Common myeloid progenitor, CD34-positive (primary cell): ENCODE measurements around the gene CYP3A5.
"Not testable (repeated sequence)": the region's sequence is repeated elsewhere in the genome, so short reads cannot be mapped to it uniquely, and the experiment has no call there.

Experiments used
- CTCF ChIA-PET: fragments of 350-600 bp; sonication (Branson Sonifier 250); formaldehyde crosslinking; loops from one replicate; lab custom pipeline; 2021; ENCODE audit warnings: antibody characterized with exemption; lab: Charles Lee
- POLR2A ChIA-PET: fragments of 350-600 bp; sonication (Branson Sonifier 250); formaldehyde crosslinking; loops from one replicate; lab custom pipeline; 2021; ENCODE audit warnings: antibody characterized with exemption; lab: Charles Lee
- DNase-seq, 3 donors: peaks; one replicate each; pipeline versions ENCODE4 v3.0.0 to v3.0.0-alpha.2; 2013
- H3K27ac ChIP-seq, 2 experiments: 1 replicate in 1 of 2; 2 replicates in 1 of 2; pipeline ENCODE4 v1.7.0; 2013; ENCODE audit warnings: inconsistent platforms in 2 of 2, low read length in 2 of 2, mild to moderate bottlenecking in 2 of 2, low read depth in 1 of 2, moderate library complexity in 1 of 2; ENCODE audit not compliant: severe bottlenecking in 2 of 2, insufficient read depth in 1 of 2, poor library complexity in 1 of 2
- H3K27me3 ChIP-seq, 5 experiments: replicated peaks in 2 of 5; 1 replicate in 3 of 5; 2 replicates in 2 of 5; pipeline versions ENCODE4 v1.6.1 to v1.7.0; 2013; ENCODE audit warnings: low read length in 4 of 5, mild to moderate bottlenecking in 2 of 5, moderate library complexity in 2 of 5, inconsistent platforms in 1 of 5; ENCODE audit not compliant: insufficient read depth in 5 of 5, control insufficient read depth in 4 of 5
- H3K36me3 ChIP-seq, 4 experiments: 1 replicate in 2 of 4; 2 replicates in 2 of 4; pipeline versions ENCODE4 v1.6.1 to v1.7.0; 2013; ENCODE audit warnings: low read length in 3 of 4, control low read depth in 1 of 4, mild to moderate bottlenecking in 1 of 4; ENCODE audit not compliant: control insufficient read depth in 4 of 4, insufficient read depth in 4 of 4
- H3K4me1 ChIP-seq, 4 experiments: 1 replicate in 3 of 4; 2 replicates in 1 of 4; pipeline versions ENCODE4 v1.6.1 to v1.7.1; 2013; ENCODE audit warnings: low read length in 3 of 4, mild to moderate bottlenecking in 3 of 4, control low read depth in 1 of 4, inconsistent platforms in 1 of 4, moderate library complexity in 1 of 4; ENCODE audit not compliant: control insufficient read depth in 4 of 4, insufficient read depth in 4 of 4; ENCODE audit errors: control extremely low read depth in 1 of 4
- H3K4me3 ChIP-seq, 7 experiments: 1 replicate in 4 of 7; 2 replicates in 3 of 7; pipeline versions ENCODE4 v1.5.1 to v1.7.0; 2013; ENCODE audit warnings: mild to moderate bottlenecking in 7 of 7, low read length in 6 of 7, moderate library complexity in 6 of 7, inconsistent platforms in 2 of 7, low read depth in 2 of 7, control low read depth in 1 of 7; ENCODE audit not compliant: insufficient read depth in 4 of 7, control insufficient read depth in 1 of 7; ENCODE audit errors: extremely low read depth in 1 of 7
- H3K9me3 ChIP-seq, 5 experiments: 1 replicate in 4 of 5; 2 replicates in 1 of 5; pipeline versions ENCODE4 v1.6.1 to v1.7.1; 2013; ENCODE audit warnings: low read length in 4 of 5, mild to moderate bottlenecking in 2 of 5, inconsistent platforms in 1 of 5, low read depth in 1 of 5, moderate library complexity in 1 of 5; ENCODE audit not compliant: control insufficient read depth in 4 of 5, insufficient read depth in 2 of 5; ENCODE audit errors: control extremely low read depth in 1 of 5
- WGBS: methylation state at CpG from one replicate; pipeline ENCODE4 v1.1.5; 2013; ENCODE audit not compliant: insufficient coverage; 5-methylcytosine and 5-hydroxymethylcytosine counted together

The CYP3A5 gene

GRCh38 chr7:99685871-99686608, 6.2 kb upstream of the CYP3A5 start:
- CTCF ChIA-PET, H3K36me3 ChIP-seq, POLR2A ChIA-PET, H3K4me1 ChIP-seq, H3K27ac ChIP-seq, DNase-seq, H3K4me3 ChIP-seq, H3K27me3 ChIP-seq: not testable (repeated sequence)
- WGBS, result 96% methylated on average over 12 of the region's 14 CpGs
- H3K9me3 ChIP-seq, result peaks cover 0 to 21% (median 0%) of the 10 kb centered on the region in 5 experiments

DNA sequence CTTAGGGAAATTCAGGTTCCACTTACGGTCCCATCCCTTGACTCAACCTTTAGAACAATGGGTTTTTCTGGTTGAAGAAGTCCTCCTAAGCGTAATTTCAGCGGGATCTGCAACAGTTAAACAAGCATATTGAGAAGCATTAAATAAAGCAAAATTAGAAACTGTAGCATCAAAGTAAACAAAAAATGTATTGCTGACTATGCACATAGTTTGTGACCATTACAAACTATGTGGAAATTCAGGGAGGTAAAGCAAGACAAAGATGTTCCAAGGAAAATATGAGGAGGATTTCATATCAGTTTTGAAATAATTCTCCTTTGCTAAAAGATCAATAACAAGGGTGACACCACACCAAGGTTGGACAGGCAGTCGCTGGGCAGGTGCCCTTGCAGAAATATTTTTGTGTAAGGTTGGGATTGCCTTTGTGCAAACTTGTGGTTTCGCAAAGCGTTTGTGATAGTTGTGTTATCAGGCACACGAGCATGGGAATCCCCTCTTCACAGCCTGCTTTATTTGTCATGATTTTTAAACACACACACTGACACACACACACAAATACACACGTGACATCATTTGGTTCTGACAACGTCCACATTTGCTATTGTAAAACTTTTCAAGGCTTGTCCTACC, 5.4 kb upstream of the CYP3A5 start:
- ChIA-PET CTCF (no interaction called here), POLR2A (no interaction called here)
- Histone ChIP-seq H3K4me1 (no peaks in the 10 kb centered on the region), H3K4me3 (no peak overlapping the region), H3K27ac (no peak overlapping the region), H3K9me3 (peaks cover 0 to 23% (median 0%) of the 10 kb centered on the region in 5 experiments), H3K27me3 (no peaks in the 10 kb centered on the region), H3K36me3 (no peaks in the 10 kb centered on the region)
- DNase-seq, result no peak
- 98% methylated on average over 4 of the region's 9 CpGs for WGBS

DNA sequence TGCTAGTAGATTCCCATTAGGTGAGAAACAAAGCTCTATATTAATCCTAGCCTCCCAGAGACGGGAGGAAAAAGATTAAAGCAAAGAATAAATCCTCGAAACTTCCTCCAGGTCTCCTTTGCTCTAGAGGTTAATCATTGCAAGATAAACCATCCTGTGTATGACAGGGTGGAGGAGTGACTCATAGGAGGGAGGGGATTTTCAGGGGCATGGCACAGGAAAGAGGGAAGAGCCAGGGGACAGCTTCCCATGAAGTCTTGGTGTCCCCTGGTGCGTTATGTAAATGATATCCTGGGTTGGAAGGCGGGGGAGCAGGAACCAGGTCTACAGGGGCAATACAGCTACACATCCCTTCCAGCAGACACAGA, 780 bp downstream of the CYP3A5 start:
- no peak for DNase-seq
- no peaks in the 10 kb centered on the region for H3K36me3 ChIP-seq
- peak overlapping the region in 1 of 2 experiments; percentile 35 for H3K27ac ChIP-seq
- ChIA-PET CTCF (no interaction called here), POLR2A (no interaction called here)
- H3K9me3 ChIP-seq, result peaks cover 0 to 16% (median 0%) of the 10 kb centered on the region in 5 experiments
- H3K4me1 ChIP-seq, result no peaks in the 10 kb centered on the region
- H3K4me3 ChIP-seq, result no peak overlapping the region
- WGBS, result 94% methylated on average over 2 of the region's 4 CpGs
- no peaks in the 10 kb centered on the region for H3K27me3 ChIP-seq

DNA sequence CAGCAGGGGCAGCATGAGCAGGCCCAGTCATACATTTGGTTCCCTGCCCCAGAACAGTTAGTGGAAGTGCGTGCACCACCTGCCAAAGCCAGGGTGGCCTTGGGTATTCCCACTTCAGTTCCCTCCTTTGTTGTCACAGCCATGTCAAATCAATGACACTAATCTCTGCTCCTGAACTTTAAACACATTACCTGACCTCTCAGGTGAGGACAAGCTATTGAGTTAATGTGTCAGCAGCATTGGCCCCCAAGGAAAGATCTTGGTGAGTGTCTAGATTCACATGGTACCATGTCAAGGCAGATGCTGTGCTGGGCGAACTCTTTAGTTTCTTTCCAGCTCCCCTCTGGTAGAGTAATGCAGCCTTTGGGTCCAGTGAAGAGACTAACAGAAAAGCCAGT, 2.1 kb downstream of the CYP3A5 start:
- no peaks in the 10 kb centered on the region for H3K36me3 ChIP-seq
- WGBS, result 100% methylated on average over 1 of the region's 2 CpGs
- DNase-seq, result no peak
- H3K9me3 ChIP-seq, result peaks cover 0 to 8% (median 0%) of the 10 kb centered on the region in 5 experiments
- CTCF ChIA-PET, result no interaction called here
- no peak overlapping the region for H3K4me3 ChIP-seq
- POLR2A ChIA-PET, result no interaction called here
- H3K27ac ChIP-seq, result no peak overlapping the region
- H3K27me3 ChIP-seq, result no peaks in the 10 kb centered on the region
- no peaks in the 10 kb centered on the region for H3K4me1 ChIP-seq

DNA sequence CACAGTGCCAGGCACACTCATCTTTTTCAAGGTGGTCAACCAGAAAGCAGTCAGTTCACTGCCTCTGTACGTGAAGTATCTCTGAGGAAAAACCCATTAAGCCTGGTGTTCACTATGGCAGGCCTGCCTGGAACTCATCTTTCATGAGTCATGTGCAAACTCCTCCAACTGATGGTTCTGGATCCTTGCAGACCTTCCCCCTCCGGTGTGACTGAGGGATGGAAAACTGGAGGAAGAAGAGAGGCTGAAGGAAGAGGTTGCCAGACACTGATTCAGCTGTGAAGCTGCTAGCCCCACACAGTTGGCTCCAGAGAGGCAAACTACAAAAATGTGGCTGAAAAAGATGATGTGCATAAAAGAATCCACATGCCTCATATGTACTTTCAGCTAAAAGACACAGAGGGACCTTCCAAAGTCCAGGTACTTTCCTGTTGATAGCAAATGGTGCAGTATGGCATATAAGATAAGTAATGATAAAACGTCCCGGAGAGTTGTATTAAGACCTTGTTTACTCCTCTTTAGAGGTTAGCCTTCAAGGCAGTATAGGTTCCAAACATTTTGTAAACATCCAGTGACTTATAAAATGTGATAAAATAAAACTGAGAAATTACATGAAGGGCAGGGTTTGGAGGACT, 2.7 kb downstream of the CYP3A5 start:
- H3K4me3 ChIP-seq, result no peak overlapping the region
- no peaks in the 10 kb centered on the region for H3K27me3 ChIP-seq
- 100% methylated on average over 2 of the region's 4 CpGs for WGBS
- H3K9me3 ChIP-seq, result peaks cover 0 to 6% (median 0%) of the 10 kb centered on the region in 5 experiments
- H3K4me1 ChIP-seq, result no peaks in the 10 kb centered on the region
- DNase-seq, result no peak
- ChIA-PET CTCF (no interaction called here), POLR2A (no interaction called here)
- no peaks in the 10 kb centered on the region for H3K36me3 ChIP-seq
- no peak overlapping the region for H3K27ac ChIP-seq

GRCh38 chr7:99674995-99675742, 4.6 kb downstream of the CYP3A5 start:
- no peaks in the 10 kb centered on the region for H3K4me1 ChIP-seq
- H3K4me3 ChIP-seq, result no peak overlapping the region
- no peak for DNase-seq
- 88% methylated on average over 1 of the region's 2 CpGs for WGBS
- H3K27ac ChIP-seq, result no peak overlapping the region
- POLR2A ChIA-PET, result no interaction called here
- H3K36me3 ChIP-seq, result no peaks in the 10 kb centered on the region
- no peaks in the 10 kb centered on the region for H3K27me3 ChIP-seq
- CTCF ChIA-PET, result interaction anchor here (0.6 to 1.0 kb wide), 2 partner anchors 18 to 239 kb away, joined by 3 to 4 read pairs; no protein-coding TSS in a partner anchor
- H3K9me3 ChIP-seq, result no peaks in the 10 kb centered on the region
